SK-N-SH treated with all-trans-retinoic acid at 6 μM for 48 hours (cell line): ENCODE measurements around the gene AMPH.
A peak's percentile ranks its signal among the peaks of the same experiment; 100 is the strongest.

Source experiments
- ATAC-seq: fragments of 200-7000 bp; cut with Tn5 transposase; 3 replicates; pipeline ENCODE4 v1.9.1; 2020; ENCODE audit warnings: mild to moderate bottlenecking, moderate library complexity
- ARNTL ChIP-seq: fragments of 450-650 bp; formaldehyde crosslinking; IDR thresholded peaks from 2 replicates; pipeline ENCODE4 v1.5.0; 2020; ENCODE audit warnings: low read depth, mild to moderate bottlenecking, moderate library complexity, borderline replicate concordance
- BACH2 ChIP-seq: fragments of 250-450 bp; sonication (Bioruptor Pico); IDR thresholded peaks from 2 replicates; pipeline ENCODE4 v1.9.0; 2021; ENCODE audit warnings: mild to moderate bottlenecking, borderline replicate concordance
- CSDC2 ChIP-seq: fragments of 250-450 bp; sonication (Bioruptor Pico); IDR thresholded peaks from 2 replicates; pipeline ENCODE4 v1.5.0; 2020; ENCODE audit warnings: mild to moderate bottlenecking, moderate library complexity
- ESRRG ChIP-seq: fragments of 250-450 bp; sonication (Bioruptor Pico); IDR thresholded peaks from 2 replicates; pipeline ENCODE4 v1.6.1; 2021; ENCODE audit warnings: mild to moderate bottlenecking
- GLIS3 ChIP-seq: fragments of 250-450 bp; sonication (Bioruptor Pico); IDR thresholded peaks from 2 replicates; pipeline ENCODE4 v1.5.0; 2020; ENCODE audit warnings: mild to moderate bottlenecking, moderate library complexity
- ISL1 ChIP-seq: fragments of 250-450 bp; sonication (Bioruptor Pico); IDR thresholded peaks from 2 replicates; pipeline ENCODE4 v2.1.2; 2022; ENCODE audit warnings: mild to moderate bottlenecking, moderate library complexity
- OSR1 ChIP-seq: fragments of 250-450 bp; sonication (Bioruptor Pico); IDR thresholded peaks from 2 replicates; pipeline ENCODE4 v1.8.0; 2022; ENCODE audit warnings: moderate library complexity, mild to moderate bottlenecking, inconsistent platforms
- PPARA ChIP-seq: fragments of 250-450 bp; sonication (Bioruptor Pico); IDR thresholded peaks from 2 replicates; pipeline ENCODE4 v1.5.0; 2020; ENCODE audit warnings: mild to moderate bottlenecking, borderline replicate concordance
- RARB ChIP-seq: fragments of 250-450 bp; sonication (Bioruptor Pico); IDR thresholded peaks from 2 replicates; pipeline ENCODE4 v1.8.0; 2021; ENCODE audit warnings: mild to moderate bottlenecking, moderate library complexity
- SNAI2 ChIP-seq: fragments of 250-450 bp; sonication (Bioruptor Pico); IDR thresholded peaks from 2 replicates; pipeline ENCODE4 v1.5.0; 2020; ENCODE audit warnings: mild to moderate bottlenecking, moderate library complexity
- TCF4 ChIP-seq: fragments of 250-450 bp; sonication (Bioruptor Pico); IDR thresholded peaks from 2 replicates; pipeline ENCODE4 v1.8.0; 2021; ENCODE audit warnings: mild to moderate bottlenecking, moderate library complexity, borderline replicate concordance
- TOX ChIP-seq: fragments of 250-450 bp; sonication (Bioruptor Pico); IDR thresholded peaks from 2 replicates; pipeline ENCODE4 v1.8.0; 2021; ENCODE audit warnings: mild to moderate bottlenecking, moderate library complexity, borderline replicate concordance
- ZC3H10 ChIP-seq: fragments of 250-450 bp; sonication (Bioruptor Pico); IDR thresholded peaks from 2 replicates; pipeline ENCODE4 v1.5.1; 2021; ENCODE audit warnings: mild to moderate bottlenecking, moderate library complexity
- ZFP3 ChIP-seq: fragments of 250-450 bp; sonication (Bioruptor Pico); IDR thresholded peaks from 2 replicates; pipeline ENCODE4 v1.5.0; 2020; ENCODE audit warnings: mild to moderate bottlenecking, moderate library complexity
- ZNF565 ChIP-seq: fragments of 450-650 bp; formaldehyde crosslinking; conservative IDR thresholded peaks from 2 replicates; pipeline ENCODE4 v1.5.0; 2020; ENCODE audit warnings: low read depth, mild to moderate bottlenecking, moderate library complexity
- ZNF8 ChIP-seq: fragments of 450-650 bp; formaldehyde crosslinking; IDR thresholded peaks from 2 replicates; pipeline ENCODE4 v1.5.0; 2020; ENCODE audit warnings: mild to moderate bottlenecking, moderate library complexity
- TF ChIP-seq, protein P1 (sequence below): fragments of 250-450 bp; sonication (Bioruptor Pico); IDR thresholded peaks from 2 replicates; pipeline ENCODE4 v1.5.1; 2021; ENCODE audit warnings: mild to moderate bottlenecking, moderate library complexity
- TF ChIP-seq, protein P2 (sequence below): fragments of 250-450 bp; sonication (Bioruptor Pico); IDR thresholded peaks from 2 replicates; pipeline ENCODE4 v1.5.0; 2020; ENCODE audit warnings: mild to moderate bottlenecking, moderate library complexity
- TF ChIP-seq, protein P3 (sequence below): fragments of 250-450 bp; sonication (Bioruptor Pico); IDR thresholded peaks from 2 replicates; pipeline ENCODE4 v1.8.0; 2020; ENCODE audit warnings: mild to moderate bottlenecking, moderate library complexity, borderline replicate concordance
- TF ChIP-seq, protein P4 (sequence below): fragments of 250-450 bp; sonication (Bioruptor Pico); IDR thresholded peaks from 2 replicates; pipeline ENCODE4 v1.8.0; 2021; ENCODE audit warnings: low read depth, mild to moderate bottlenecking, moderate library complexity, borderline replicate concordance
- TF ChIP-seq, protein P5 (sequence below): fragments of 250-450 bp; sonication (Bioruptor Pico); IDR thresholded peaks from 2 replicates; pipeline ENCODE4 v1.5.1; 2020; ENCODE audit warnings: low read depth, mild to moderate bottlenecking, moderate library complexity

The AMPH gene

DNA sequence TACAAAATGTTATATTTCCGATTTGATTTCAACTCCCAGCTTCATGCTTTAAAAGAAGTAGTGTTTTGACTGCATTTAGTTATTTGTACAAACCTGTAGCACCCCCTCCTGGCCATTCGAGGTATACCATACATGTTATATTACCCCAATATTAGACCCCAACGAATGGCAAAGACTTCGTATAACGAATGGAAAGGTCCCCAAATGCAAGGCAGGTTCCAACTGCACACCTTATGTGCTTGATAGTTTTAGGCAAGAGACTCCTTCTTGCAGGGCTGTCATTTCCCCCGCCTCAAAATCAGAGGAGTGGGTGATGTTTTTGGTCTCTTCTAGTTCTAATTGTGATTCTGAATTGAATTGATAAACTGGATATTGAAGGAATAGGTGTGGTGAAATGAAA, 256.7 kb downstream of the AMPH start:
- 0 out of 3 replicates have a peak, but pooled peaks have one; percentile 29 for ATAC-seq
- TF ChIP-seq, protein P1, sequence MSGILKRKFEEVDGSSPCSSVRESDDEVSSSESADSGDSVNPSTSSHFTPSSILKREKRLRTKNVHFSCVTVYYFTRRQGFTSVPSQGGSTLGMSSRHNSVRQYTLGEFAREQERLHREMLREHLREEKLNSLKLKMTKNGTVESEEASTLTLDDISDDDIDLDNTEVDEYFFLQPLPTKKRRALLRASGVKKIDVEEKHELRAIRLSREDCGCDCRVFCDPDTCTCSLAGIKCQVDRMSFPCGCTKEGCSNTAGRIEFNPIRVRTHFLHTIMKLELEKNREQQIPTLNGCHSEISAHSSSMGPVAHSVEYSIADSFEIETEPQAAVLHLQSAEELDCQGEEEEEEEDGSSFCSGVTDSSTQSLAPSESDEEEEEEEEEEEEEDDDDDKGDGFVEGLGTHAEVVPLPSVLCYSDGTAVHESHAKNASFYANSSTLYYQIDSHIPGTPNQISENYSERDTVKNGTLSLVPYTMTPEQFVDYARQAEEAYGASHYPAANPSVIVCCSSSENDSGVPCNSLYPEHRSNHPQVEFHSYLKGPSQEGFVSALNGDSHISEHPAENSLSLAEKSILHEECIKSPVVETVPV, result no peak
- TF ChIP-seq ZNF8 (no peak), RARB (CRISPR knock-in tag) (no peak), SNAI2 (CRISPR knock-in tag) (no peak), TOX (CRISPR knock-in tag) (no peak), ISL1 (CRISPR knock-in tag) (no peak), BACH2 (no peak), ESRRG (no peak), PPARA (CRISPR knock-in tag) (no peak), ZNF565 (no peak), OSR1 (CRISPR knock-in tag) (no peak), CSDC2 (CRISPR knock-in tag) (no peak), TCF4 (CRISPR knock-in tag) (no peak)
- TF ChIP-seq, protein P2, sequence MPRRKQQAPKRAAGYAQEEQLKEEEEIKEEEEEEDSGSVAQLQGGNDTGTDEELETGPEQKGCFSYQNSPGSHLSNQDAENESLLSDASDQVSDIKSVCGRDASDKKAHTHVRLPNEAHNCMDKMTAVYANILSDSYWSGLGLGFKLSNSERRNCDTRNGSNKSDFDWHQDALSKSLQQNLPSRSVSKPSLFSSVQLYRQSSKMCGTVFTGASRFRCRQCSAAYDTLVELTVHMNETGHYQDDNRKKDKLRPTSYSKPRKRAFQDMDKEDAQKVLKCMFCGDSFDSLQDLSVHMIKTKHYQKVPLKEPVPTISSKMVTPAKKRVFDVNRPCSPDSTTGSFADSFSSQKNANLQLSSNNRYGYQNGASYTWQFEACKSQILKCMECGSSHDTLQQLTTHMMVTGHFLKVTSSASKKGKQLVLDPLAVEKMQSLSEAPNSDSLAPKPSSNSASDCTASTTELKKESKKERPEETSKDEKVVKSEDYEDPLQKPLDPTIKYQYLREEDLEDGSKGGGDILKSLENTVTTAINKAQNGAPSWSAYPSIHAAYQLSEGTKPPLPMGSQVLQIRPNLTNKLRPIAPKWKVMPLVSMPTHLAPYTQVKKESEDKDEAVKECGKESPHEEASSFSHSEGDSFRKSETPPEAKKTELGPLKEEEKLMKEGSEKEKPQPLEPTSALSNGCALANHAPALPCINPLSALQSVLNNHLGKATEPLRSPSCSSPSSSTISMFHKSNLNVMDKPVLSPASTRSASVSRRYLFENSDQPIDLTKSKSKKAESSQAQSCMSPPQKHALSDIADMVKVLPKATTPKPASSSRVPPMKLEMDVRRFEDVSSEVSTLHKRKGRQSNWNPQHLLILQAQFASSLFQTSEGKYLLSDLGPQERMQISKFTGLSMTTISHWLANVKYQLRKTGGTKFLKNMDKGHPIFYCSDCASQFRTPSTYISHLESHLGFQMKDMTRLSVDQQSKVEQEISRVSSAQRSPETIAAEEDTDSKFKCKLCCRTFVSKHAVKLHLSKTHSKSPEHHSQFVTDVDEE (CRISPR knock-in tag), result no peak
- TF ChIP-seq, protein P3, sequence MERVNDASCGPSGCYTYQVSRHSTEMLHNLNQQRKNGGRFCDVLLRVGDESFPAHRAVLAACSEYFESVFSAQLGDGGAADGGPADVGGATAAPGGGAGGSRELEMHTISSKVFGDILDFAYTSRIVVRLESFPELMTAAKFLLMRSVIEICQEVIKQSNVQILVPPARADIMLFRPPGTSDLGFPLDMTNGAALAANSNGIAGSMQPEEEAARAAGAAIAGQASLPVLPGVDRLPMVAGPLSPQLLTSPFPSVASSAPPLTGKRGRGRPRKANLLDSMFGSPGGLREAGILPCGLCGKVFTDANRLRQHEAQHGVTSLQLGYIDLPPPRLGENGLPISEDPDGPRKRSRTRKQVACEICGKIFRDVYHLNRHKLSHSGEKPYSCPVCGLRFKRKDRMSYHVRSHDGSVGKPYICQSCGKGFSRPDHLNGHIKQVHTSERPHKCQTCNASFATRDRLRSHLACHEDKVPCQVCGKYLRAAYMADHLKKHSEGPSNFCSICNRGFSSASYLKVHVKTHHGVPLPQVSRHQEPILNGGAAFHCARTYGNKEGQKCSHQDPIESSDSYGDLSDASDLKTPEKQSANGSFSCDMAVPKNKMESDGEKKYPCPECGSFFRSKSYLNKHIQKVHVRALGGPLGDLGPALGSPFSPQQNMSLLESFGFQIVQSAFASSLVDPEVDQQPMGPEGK (CRISPR knock-in tag), result no peak

DNA sequence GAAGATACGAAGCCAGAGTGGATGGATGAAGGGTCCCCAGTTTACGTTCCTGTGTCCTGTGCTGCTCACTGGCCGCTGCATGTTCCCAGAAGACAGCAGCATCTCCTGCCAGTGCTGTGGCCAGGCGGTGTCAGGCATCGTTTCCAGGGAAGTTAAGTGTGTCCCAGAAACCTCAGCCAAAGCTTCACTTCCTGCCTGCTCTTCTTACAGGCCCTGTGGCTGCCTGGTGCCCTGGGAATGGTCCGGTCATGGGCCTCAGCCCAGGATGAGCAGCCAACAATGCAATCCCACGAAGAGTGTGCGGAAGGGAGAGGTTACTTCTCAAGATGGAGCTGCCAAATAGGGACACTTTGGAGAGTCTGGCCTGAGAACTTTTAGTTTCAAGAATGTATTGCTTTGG, 258.0 kb downstream of the AMPH start:
- no peak for TF ChIP-seq CSDC2 (CRISPR knock-in tag)
- no peak for TF ChIP-seq RARB (CRISPR knock-in tag)
- TF ChIP-seq, protein P4, sequence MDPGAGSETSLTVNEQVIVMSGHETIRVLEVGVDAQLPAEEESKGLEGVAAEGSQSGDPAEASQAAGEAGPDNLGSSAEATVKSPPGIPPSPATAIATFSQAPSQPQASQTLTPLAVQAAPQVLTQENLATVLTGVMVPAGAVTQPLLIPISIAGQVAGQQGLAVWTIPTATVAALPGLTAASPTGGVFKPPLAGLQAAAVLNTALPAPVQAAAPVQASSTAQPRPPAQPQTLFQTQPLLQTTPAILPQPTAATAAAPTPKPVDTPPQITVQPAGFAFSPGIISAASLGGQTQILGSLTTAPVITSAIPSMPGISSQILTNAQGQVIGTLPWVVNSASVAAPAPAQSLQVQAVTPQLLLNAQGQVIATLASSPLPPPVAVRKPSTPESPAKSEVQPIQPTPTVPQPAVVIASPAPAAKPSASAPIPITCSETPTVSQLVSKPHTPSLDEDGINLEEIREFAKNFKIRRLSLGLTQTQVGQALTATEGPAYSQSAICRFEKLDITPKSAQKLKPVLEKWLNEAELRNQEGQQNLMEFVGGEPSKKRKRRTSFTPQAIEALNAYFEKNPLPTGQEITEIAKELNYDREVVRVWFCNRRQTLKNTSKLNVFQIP, result no peak
- no peak for TF ChIP-seq ESRRG
- TF ChIP-seq SNAI2 (CRISPR knock-in tag), result no peak
- no peak for TF ChIP-seq PPARA (CRISPR knock-in tag)
- TF ChIP-seq, protein P3 (CRISPR knock-in tag), result no peak
- no peak for TF ChIP-seq ZFP3
- TF ChIP-seq ZNF8, result no peak
- no peak for TF ChIP-seq OSR1 (CRISPR knock-in tag)
- TF ChIP-seq ZC3H10, result no peak
- no peak for TF ChIP-seq ARNTL (CRISPR knock-in tag)
- no peak for TF ChIP-seq TOX (CRISPR knock-in tag)
- no peak for ATAC-seq

DNA sequence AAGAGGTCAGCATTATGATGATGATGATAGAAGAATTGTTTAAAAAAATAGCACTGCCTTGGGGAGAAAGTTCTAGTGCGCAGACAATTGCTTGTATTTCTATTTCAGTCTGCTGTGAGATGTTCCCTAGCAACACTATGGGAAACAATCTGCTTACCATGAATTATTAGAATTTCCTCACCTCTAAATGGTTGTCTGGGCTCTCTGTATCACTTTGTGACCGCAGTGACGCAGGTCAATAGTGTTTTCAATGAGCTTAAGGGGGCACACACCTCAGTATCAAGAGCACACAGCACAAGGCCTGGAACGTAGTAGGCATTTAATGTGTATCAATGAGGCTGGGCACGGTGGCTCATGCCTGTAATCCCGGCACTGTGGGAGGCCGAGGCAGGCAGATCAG, 258.9 kb downstream of the AMPH start:
- no peak for ATAC-seq
- TF ChIP-seq, protein P5, sequence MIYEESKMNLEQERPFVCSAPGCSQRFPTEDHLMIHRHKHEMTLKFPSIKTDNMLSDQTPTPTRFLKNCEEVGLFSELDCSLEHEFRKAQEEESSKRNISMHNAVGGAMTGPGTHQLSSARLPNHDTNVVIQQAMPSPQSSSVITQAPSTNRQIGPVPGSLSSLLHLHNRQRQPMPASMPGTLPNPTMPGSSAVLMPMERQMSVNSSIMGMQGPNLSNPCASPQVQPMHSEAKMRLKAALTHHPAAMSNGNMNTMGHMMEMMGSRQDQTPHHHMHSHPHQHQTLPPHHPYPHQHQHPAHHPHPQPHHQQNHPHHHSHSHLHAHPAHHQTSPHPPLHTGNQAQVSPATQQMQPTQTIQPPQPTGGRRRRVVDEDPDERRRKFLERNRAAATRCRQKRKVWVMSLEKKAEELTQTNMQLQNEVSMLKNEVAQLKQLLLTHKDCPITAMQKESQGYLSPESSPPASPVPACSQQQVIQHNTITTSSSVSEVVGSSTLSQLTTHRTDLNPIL (CRISPR knock-in tag), result no peak
- no peak for TF ChIP-seq TOX (CRISPR knock-in tag)
- no peak for TF ChIP-seq TCF4 (CRISPR knock-in tag)
- TF ChIP-seq, protein P2 (CRISPR knock-in tag), result no peak
- no peak for TF ChIP-seq ZC3H10
- TF ChIP-seq ZFP3, result no peak
- no peak for TF ChIP-seq PPARA (CRISPR knock-in tag)
- no peak for TF ChIP-seq SNAI2 (CRISPR knock-in tag)
- TF ChIP-seq CSDC2 (CRISPR knock-in tag), result no peak
- TF ChIP-seq ZNF565, result no peak
- no peak for TF ChIP-seq GLIS3
- TF ChIP-seq, protein P3 (CRISPR knock-in tag), result no peak
